ENCODE measurements around the gene MYOM3.

- TF ChIP-seq CTCF (optimal IDR thresholded peaks at IDR 0.05 in 1 of 3, IDR thresholded peaks at IDR 0.05 in 1 of 3, conservative IDR thresholded peaks at IDR 0.05 in 1 of 3; ENCODE audit: extremely low read depth in 1 of 3, insufficient read depth in 2 of 3, low read length in 3 of 3) (no peak), EZH2 (IDR thresholded peaks at IDR 0.05; ENCODE audit: low read length) (no peak)
Observed at GRCh38 chr1:24123611-24124010, 11.7 kb upstream of the MYOM3 start.
